Osteoblast (primary cell): ENCODE results near the gene ARL8A. TPM values are rescaled to one million over a fixed set of nuclear protein-coding genes. Genes with fewer than 3 reads are reported as not detected.
"Not testable (repeated sequence)": the region's sequence is repeated elsewhere in the genome, so short reads cannot be mapped to it uniquely, and the experiment has no call there.

ENCODE experiments used
- DNase-seq: peaks from one replicate; pipeline ENCODE4 v3.0.0; 2011; ENCODE audit warnings: low spot score, mixed read lengths; ENCODE audit not compliant: insufficient read length; ENCODE audit errors: missing footprints
- H2AFZ ChIP-seq: 2 replicates; pipeline ENCODE4 v1.6.0; 2011; ENCODE audit warnings: mild to moderate bottlenecking, low read length
- H3K27ac ChIP-seq: 2 replicates; pipeline ENCODE4 v1.5.1; 2011; ENCODE audit warnings: mild to moderate bottlenecking, low read depth, low read length, moderate library complexity
- H3K27me3 ChIP-seq: 2 replicates; pipeline ENCODE4 v1.6.0; 2012; ENCODE audit warnings: mild to moderate bottlenecking, control low read depth, inconsistent platforms, low read length, moderate library complexity; ENCODE audit not compliant: insufficient read depth
- H3K36me3 ChIP-seq: 2 replicates; pipeline ENCODE4 v1.5.1; 2011; ENCODE audit warnings: mild to moderate bottlenecking, low read length, control low read depth, moderate library complexity; ENCODE audit not compliant: insufficient read depth
- H3K4me1 ChIP-seq: 2 replicates; pipeline ENCODE4 v1.5.1; 2011; ENCODE audit warnings: mild to moderate bottlenecking, low read length, control low read depth, moderate library complexity; ENCODE audit not compliant: insufficient read depth
- H3K4me2 ChIP-seq: 2 replicates; pipeline ENCODE4 v1.6.0; 2011; ENCODE audit warnings: mild to moderate bottlenecking, low read length; ENCODE audit not compliant: insufficient read depth
- H3K4me3 ChIP-seq: fragments of 200-600 bp; sonication (generic); 3 replicates; pipeline ENCODE4 v1.5.1; 2012; ENCODE audit warnings: mild to moderate bottlenecking, low read length, inconsistent platforms; ENCODE audit not compliant: insufficient read depth
- H3K79me2 ChIP-seq: 2 replicates; pipeline ENCODE4 v1.6.0; 2012; ENCODE audit warnings: mild to moderate bottlenecking, low read length, control low read depth, inconsistent platforms; ENCODE audit not compliant: insufficient read depth
- H3K9me3 ChIP-seq: 2 replicates; pipeline ENCODE4 v1.5.1; 2011; ENCODE audit warnings: low read depth, low read length, control low read depth
- H4K20me1 ChIP-seq: 2 replicates; pipeline ENCODE4 v1.6.0; 2012; ENCODE audit warnings: mild to moderate bottlenecking, low read length, control low read depth; ENCODE audit not compliant: insufficient read depth
- total RNA-seq: library from RNA; depleted of rRNA; stranded (reverse); fragments of >200 nt; gene quantifications from 2 replicates; pipeline ENCODE4 v1.2.3, GENCODE V29; 2012
- TF ChIP-seq, protein P1 (sequence below): IDR thresholded peaks from 2 replicates; pipeline ENCODE4 v1.5.1; 2011; ENCODE audit warnings: mild to moderate bottlenecking, low read depth, low read length, moderate library complexity; ENCODE audit errors: extremely low read depth

The ARL8A gene
- total RNA-seq, 1 donor, result 24.2 TPM

DNA sequence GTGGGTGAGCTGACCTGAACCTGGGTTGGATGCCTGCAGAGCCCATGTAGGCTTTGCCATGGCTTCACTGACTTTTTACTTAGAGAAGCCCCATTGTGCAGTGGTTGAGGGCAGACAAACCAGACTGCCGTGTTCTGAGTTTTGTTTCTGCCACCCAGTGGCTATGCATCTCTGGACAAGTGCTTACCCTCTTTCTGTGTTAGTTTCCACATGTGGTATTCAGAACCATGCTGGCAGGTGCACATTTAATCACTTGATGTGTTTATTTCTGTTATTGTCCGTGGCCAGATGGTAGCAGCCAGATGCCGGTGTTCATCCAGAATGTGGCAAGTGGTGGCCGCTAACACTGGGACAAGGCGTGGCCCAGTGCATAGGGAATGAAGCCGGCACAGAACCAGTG, 26.2 kb upstream of the ARL8A start:
- Histone ChIP-seq H4K20me1 (no peaks in the 10 kb centered on the region), H3K4me2 (no peak overlapping the region), H3K79me2 (no peaks in the 10 kb centered on the region), H3K27me3 (peaks cover 2% of the 10 kb centered on the region), H3K4me3 (no peak overlapping the region), H3K4me1 (no peaks in the 10 kb centered on the region), H3K27ac (no peak overlapping the region), H3K36me3 (no peaks in the 10 kb centered on the region), H2AFZ (no peak overlapping the region), H3K9me3 (no peaks in the 10 kb centered on the region)
- TF ChIP-seq, protein P1, sequence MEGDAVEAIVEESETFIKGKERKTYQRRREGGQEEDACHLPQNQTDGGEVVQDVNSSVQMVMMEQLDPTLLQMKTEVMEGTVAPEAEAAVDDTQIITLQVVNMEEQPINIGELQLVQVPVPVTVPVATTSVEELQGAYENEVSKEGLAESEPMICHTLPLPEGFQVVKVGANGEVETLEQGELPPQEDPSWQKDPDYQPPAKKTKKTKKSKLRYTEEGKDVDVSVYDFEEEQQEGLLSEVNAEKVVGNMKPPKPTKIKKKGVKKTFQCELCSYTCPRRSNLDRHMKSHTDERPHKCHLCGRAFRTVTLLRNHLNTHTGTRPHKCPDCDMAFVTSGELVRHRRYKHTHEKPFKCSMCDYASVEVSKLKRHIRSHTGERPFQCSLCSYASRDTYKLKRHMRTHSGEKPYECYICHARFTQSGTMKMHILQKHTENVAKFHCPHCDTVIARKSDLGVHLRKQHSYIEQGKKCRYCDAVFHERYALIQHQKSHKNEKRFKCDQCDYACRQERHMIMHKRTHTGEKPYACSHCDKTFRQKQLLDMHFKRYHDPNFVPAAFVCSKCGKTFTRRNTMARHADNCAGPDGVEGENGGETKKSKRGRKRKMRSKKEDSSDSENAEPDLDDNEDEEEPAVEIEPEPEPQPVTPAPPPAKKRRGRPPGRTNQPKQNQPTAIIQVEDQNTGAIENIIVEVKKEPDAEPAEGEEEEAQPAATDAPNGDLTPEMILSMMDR, result no peak
- DNase-seq, result no peak

GRCh38 chr1:202168861-202169260, 24.3 kb upstream of the ARL8A start:
- Histone ChIP-seq H3K4me2 (no peak overlapping the region), H3K79me2 (no peaks in the 10 kb centered on the region), H3K4me1 (no peaks in the 10 kb centered on the region), H3K27me3 (peaks cover 2% of the 10 kb centered on the region), H4K20me1 (no peaks in the 10 kb centered on the region), H3K4me3 (no peak overlapping the region), H3K27ac (no peak overlapping the region), H3K36me3 (no peaks in the 10 kb centered on the region), H2AFZ (no peak overlapping the region), H3K9me3 (no peaks in the 10 kb centered on the region)
- TF ChIP-seq, protein P1, result no peak
- no peak for DNase-seq

GRCh38 chr1:202167708-202168415, 23.3 kb upstream of the ARL8A start:
- H3K4me1 ChIP-seq, result no peaks in the 10 kb centered on the region
- DNase-seq, result peak; percentile 79

DNA sequence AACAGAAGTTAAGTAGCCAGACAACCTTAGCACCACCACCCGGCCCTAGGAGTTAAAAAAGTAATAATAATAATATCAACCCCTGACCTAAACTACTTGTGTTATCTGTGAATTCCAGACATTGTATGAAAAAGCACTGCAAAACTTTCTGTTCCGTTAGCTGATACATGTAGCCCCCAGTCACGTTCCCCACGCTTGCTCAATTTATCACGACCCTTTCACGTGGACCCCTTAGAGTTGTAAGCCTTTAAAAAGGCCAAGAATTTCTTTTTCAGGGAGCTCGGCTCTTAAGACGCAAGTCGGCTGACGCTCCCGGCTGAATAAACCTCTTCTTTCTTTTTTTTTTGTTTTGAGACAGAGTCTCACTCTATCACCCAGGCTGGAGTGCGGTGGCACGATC, 22.5 kb upstream of the ARL8A start:
- not testable (repeated sequence) for H3K4me3 ChIP-seq, H2AFZ ChIP-seq, H3K27me3 ChIP-seq, H3K27ac ChIP-seq, H4K20me1 ChIP-seq, DNase-seq, H3K4me2 ChIP-seq, H3K79me2 ChIP-seq, H3K4me1 ChIP-seq, H3K36me3 ChIP-seq, H3K9me3 ChIP-seq

More at GRCh38 chr1:202167708-202168415, 23.3 kb upstream of the ARL8A start:
- TF ChIP-seq, protein P1, result no peak
- no peaks in the 10 kb centered on the region for H4K20me1 ChIP-seq
- no peak overlapping the region for H3K4me3 ChIP-seq
- peaks cover 2% of the 10 kb centered on the region for H3K27me3 ChIP-seq
- no peak overlapping the region for H3K4me2 ChIP-seq
- H3K9me3 ChIP-seq, result no peaks in the 10 kb centered on the region
- no peak overlapping the region for H3K27ac ChIP-seq
- no peak overlapping the region for H2AFZ ChIP-seq
- H3K36me3 ChIP-seq, result no peaks in the 10 kb centered on the region
- H3K79me2 ChIP-seq, result no peaks in the 10 kb centered on the region
